SK-N-SH (cell line): ENCODE data around the gene TBC1D2. TPM values are rescaled to one million over a fixed set of nuclear protein-coding genes. Genes with fewer than 3 reads are reported as not detected.

ENCODE experiments used
- CTCF ChIA-PET: fragments of 300-600, 350-600 bp; formaldehyde crosslinking; extraction: SDS; loops from one replicate; lab custom pipeline; 2021; lab: Yijun Ruan, JAX
- POLR2A ChIA-PET: fragments of 350-600 bp; sonication (Branson Sonifier 250); formaldehyde crosslinking; extraction: SDS; loops from one replicate; lab custom pipeline; 2020; ENCODE audit warnings: antibody characterized with exemption, inconsistent platforms; lab: Yijun Ruan, JAX
- DNase-seq: peaks from one replicate; pipeline ENCODE4 v3.0.0; 2012
- H2AFZ ChIP-seq: fragments of 200-600 bp; sonication (generic); 2 replicates; pipeline ENCODE4 v1.8.1; 2016; ENCODE audit warnings: antibody characterized with exemption, mild to moderate bottlenecking, low read depth
- H3F3A ChIP-seq: fragments of 200-600 bp; sonication (generic); replicated peaks from 2 replicates; pipeline ENCODE3; 2016; ENCODE audit warnings: antibody characterized with exemption, mild to moderate bottlenecking; ENCODE audit not compliant: insufficient read depth
- H3K27ac ChIP-seq, 2 experiments: fragments of 200-500 bp in 1 of 2; fragments of 200-600 bp in 1 of 2; sonication (Bioruptor generic) in 1 of 2; sonication (generic), shearing (Covaris generic) in 1 of 2; 2 replicates each; pipeline versions ENCODE4 v1.5.1 to v1.6.1; 2014 to 2016; ENCODE audit warnings: low read depth in 2 of 2, inconsistent platforms in 1 of 2, low read length in 1 of 2, mild to moderate bottlenecking in 1 of 2, mixed read lengths in 1 of 2
- H3K27me3 ChIP-seq: fragments of 200-600 bp; sonication (generic), shearing (Covaris generic); 2 replicates; pipeline ENCODE4 v1.6.1; 2016; ENCODE audit warnings: mixed run types; ENCODE audit not compliant: insufficient read depth
- H3K36me3 ChIP-seq, 2 experiments: fragments of 200-500 bp in 1 of 2; fragments of 200-600 bp in 1 of 2; sonication (Bioruptor generic) in 1 of 2; sonication (generic) in 1 of 2; replicated peaks in 1 of 2; 2 replicates each; pipeline versions ENCODE3 to v1.5.1; 2014 to 2016; ENCODE audit warnings: low read length in 1 of 2, mild to moderate bottlenecking in 1 of 2; ENCODE audit not compliant: insufficient read depth in 2 of 2, control insufficient read depth in 1 of 2
- H3K4me1 ChIP-seq, 2 experiments: fragments of 200-500 bp in 1 of 2; fragments of 200-600 bp in 1 of 2; sonication (Bioruptor generic) in 1 of 2; sonication (generic), shearing (Covaris generic) in 1 of 2; 2 replicates each; pipeline versions ENCODE4 v1.5.1 to v1.6.1; 2014 to 2016; ENCODE audit warnings: low read depth in 1 of 2, low read length in 1 of 2, mixed run types in 1 of 2; ENCODE audit not compliant: insufficient read depth in 2 of 2, control insufficient read depth in 1 of 2
- H3K4me2 ChIP-seq: fragments of 200-600 bp; sonication (generic), shearing (Covaris generic); 2 replicates; pipeline ENCODE4 v1.6.1; 2017; ENCODE audit warnings: mixed run types
- H3K4me3 ChIP-seq, 2 experiments: fragments of 200-500 bp in 1 of 2; fragments of 200-600 bp in 1 of 2; sonication (Bioruptor generic) in 1 of 2; sonication (generic), shearing (Covaris generic) in 1 of 2; 2 replicates each; pipeline versions ENCODE4 v1.5.1 to v1.8.1; 2014 to 2016; ENCODE audit warnings: low read depth in 2 of 2, inconsistent platforms in 1 of 2, low read length in 1 of 2, mild to moderate bottlenecking in 1 of 2, mixed read lengths in 1 of 2, moderate library complexity in 1 of 2
- H3K79me2 ChIP-seq: fragments of 200-600 bp; sonication (generic); 2 replicates; pipeline ENCODE4 v1.8.1; 2017; ENCODE audit warnings: mild to moderate bottlenecking; ENCODE audit not compliant: insufficient read depth
- H3K9ac ChIP-seq: fragments of 200-600 bp; sonication (generic); 2 replicates; pipeline ENCODE4 v1.6.1; 2017; ENCODE audit warnings: mixed run types
- H3K9me2 ChIP-seq: fragments of 200-600 bp; sonication (generic); 2 replicates; pipeline ENCODE4 v1.6.1; 2017; ENCODE audit warnings: mixed run types
- H3K9me3 ChIP-seq: fragments of 200-600 bp; sonication (generic); 2 replicates; pipeline ENCODE4 v1.6.1; 2017; ENCODE audit warnings: mixed run types, mild to moderate bottlenecking, moderate library complexity
- H4K20me1 ChIP-seq: fragments of 200-600 bp; sonication (generic); 2 replicates; pipeline ENCODE4 v1.6.1; 2017; ENCODE audit warnings: mild to moderate bottlenecking, mixed run types; ENCODE audit not compliant: insufficient read depth
- CHD2 ChIP-seq: fragments of 150-350 bp; IDR thresholded peaks from 2 replicates; pipeline ENCODE4 v1.6.1; 2018; ENCODE audit warnings: low read length; ENCODE audit not compliant: partially characterized antibody
- EZH2phosphoT487 ChIP-seq: fragments of 200-600 bp; sonication (generic); IDR thresholded peaks from 2 replicates; pipeline ENCODE4 v1.6.1; 2017; ENCODE audit warnings: low read depth, mixed run types, mild to moderate bottlenecking, antibody characterized with exemption, moderate library complexity, borderline replicate concordance
- FOSL2 ChIP-seq: IDR thresholded peaks from 2 replicates; pipeline ENCODE4 v1.4.0; 2012; ENCODE audit warnings: low read depth, mild to moderate bottlenecking, moderate library complexity, borderline replicate concordance
- FOXM1 ChIP-seq: IDR thresholded peaks from 2 replicates; pipeline ENCODE4 v1.4.0; 2012; ENCODE audit warnings: low read depth, mild to moderate bottlenecking
- MEF2A ChIP-seq: IDR thresholded peaks from 2 replicates; pipeline ENCODE4 v1.4.0; 2012; ENCODE audit warnings: low read depth, borderline replicate concordance
- MXI1 ChIP-seq: IDR thresholded peaks from 2 replicates; pipeline ENCODE4 v1.6.1; 2012; ENCODE audit warnings: mild to moderate bottlenecking, low read depth, low read length, improper control_type of control experiment
- NFIC ChIP-seq: IDR thresholded peaks from 2 replicates; pipeline ENCODE4 v1.4.0; 2012; ENCODE audit warnings: borderline replicate concordance
- NRF1 ChIP-seq: IDR thresholded peaks from 2 replicates; pipeline ENCODE4 v1.6.1; 2012; ENCODE audit warnings: low read depth, mild to moderate bottlenecking, low read length
- POLR2AphosphoS5 ChIP-seq: IDR thresholded peaks from 2 replicates; pipeline ENCODE4 v1.6.1; 2012; ENCODE audit warnings: low read depth, low read length
- RFX5 ChIP-seq: IDR thresholded peaks from 2 replicates; pipeline ENCODE4 v1.6.1; 2012; ENCODE audit warnings: mild to moderate bottlenecking, improper control_type of control experiment, low read length
- RXRA ChIP-seq: IDR thresholded peaks from 2 replicates; pipeline ENCODE4 v1.4.0; 2012; ENCODE audit warnings: low read depth, mild to moderate bottlenecking, borderline replicate concordance
- SIN3A ChIP-seq: IDR thresholded peaks from 2 replicates; pipeline ENCODE4 v1.6.1; 2012; ENCODE audit warnings: low read depth, mild to moderate bottlenecking, low read length, moderate library complexity, borderline replicate concordance
- TCF12 ChIP-seq: IDR thresholded peaks from 2 replicates; pipeline ENCODE4 v1.4.0; 2012
- WGBS: methylation state at CpG from one replicate; pipeline ENCODE4 v1.1.6; 2017; ENCODE audit warnings: low lambda C conversion rate; 5-methylcytosine and 5-hydroxymethylcytosine counted together
- polyA plus RNA-seq, 3 experiments: library from polyadenylated mRNA; depleted of rRNA; stranded (reverse); fragments of >200 nt; gene quantifications; 2 replicates each; pipeline ENCODE4 v1.2.3, GENCODE V29; 2012
- TF ChIP-seq, protein P1 (sequence below): fragments of 150-350 bp; IDR thresholded peaks from 2 replicates; pipeline ENCODE4 v1.6.1; 2017; ENCODE audit warnings: antibody characterized with exemption, low read length, low read depth, borderline replicate concordance
- TF ChIP-seq, protein P2 (sequence below): IDR thresholded peaks from 2 replicates; pipeline ENCODE4 v1.6.1; 2012; ENCODE audit warnings: mild to moderate bottlenecking, low read depth, low read length, moderate library complexity
- TF ChIP-seq, protein P3 (sequence below): fragments of 150-350 bp; IDR thresholded peaks from 2 replicates; pipeline ENCODE4 v1.6.1; 2016; ENCODE audit warnings: mild to moderate bottlenecking, low read depth, low read length

TBC1D2 gene
- polyA plus RNA-seq, 1 of the 3 experiments (the other 2 are of a cell fraction), result 5.6 TPM

DNA sequence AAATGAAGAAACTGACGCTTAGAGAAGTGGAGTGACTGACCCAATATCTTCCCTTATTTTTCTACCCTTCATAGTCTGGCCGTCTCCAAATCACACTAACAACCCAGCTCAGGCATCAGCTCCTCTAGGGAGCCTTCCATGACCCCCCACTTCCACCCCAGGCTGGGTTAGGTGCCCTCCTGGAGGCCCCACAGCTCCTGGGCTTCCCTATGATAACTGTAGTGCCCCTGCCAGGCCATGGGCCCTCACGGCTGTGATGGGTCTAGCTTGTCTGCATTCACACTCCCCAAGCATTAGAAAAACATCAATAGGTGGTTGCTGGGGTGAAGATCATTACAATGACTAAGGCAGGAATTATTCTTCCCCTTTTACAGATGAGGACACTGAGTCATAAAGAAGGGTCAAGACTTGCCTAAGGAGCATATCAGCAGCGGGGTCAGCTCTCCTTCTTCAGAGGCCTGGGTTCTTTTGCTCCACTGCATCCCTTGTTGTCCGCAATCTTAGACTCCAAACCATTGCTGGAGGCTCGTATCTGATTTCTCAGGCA is 70.4 kb downstream of the TBC1D2 start:
- no peak overlapping the region for H2AFZ ChIP-seq
- POLR2A ChIA-PET, result no interaction called here
- no peaks in the 10 kb centered on the region for H3K9me3 ChIP-seq
- H3K27me3 ChIP-seq, result no peaks in the 10 kb centered on the region
- no peaks in the 10 kb centered on the region for H3K36me3 ChIP-seq
- TF ChIP-seq MEF2A (no peak), FOSL2 (no peak), MXI1 (no peak), NFIC (no peak), POLR2AphosphoS5 (no peak), FOXM1 (no peak), CHD2 (no peak), NRF1 (no peak), RFX5 (no peak), RXRA (no peak), EZH2phosphoT487 (no peak), SIN3A (no peak), TCF12 (no peak)
- TF ChIP-seq, protein P1, sequence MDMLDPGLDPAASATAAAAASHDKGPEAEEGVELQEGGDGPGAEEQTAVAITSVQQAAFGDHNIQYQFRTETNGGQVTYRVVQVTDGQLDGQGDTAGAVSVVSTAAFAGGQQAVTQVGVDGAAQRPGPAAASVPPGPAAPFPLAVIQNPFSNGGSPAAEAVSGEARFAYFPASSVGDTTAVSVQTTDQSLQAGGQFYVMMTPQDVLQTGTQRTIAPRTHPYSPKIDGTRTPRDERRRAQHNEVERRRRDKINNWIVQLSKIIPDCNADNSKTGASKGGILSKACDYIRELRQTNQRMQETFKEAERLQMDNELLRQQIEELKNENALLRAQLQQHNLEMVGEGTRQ, result no peak
- TF ChIP-seq, protein P2, sequence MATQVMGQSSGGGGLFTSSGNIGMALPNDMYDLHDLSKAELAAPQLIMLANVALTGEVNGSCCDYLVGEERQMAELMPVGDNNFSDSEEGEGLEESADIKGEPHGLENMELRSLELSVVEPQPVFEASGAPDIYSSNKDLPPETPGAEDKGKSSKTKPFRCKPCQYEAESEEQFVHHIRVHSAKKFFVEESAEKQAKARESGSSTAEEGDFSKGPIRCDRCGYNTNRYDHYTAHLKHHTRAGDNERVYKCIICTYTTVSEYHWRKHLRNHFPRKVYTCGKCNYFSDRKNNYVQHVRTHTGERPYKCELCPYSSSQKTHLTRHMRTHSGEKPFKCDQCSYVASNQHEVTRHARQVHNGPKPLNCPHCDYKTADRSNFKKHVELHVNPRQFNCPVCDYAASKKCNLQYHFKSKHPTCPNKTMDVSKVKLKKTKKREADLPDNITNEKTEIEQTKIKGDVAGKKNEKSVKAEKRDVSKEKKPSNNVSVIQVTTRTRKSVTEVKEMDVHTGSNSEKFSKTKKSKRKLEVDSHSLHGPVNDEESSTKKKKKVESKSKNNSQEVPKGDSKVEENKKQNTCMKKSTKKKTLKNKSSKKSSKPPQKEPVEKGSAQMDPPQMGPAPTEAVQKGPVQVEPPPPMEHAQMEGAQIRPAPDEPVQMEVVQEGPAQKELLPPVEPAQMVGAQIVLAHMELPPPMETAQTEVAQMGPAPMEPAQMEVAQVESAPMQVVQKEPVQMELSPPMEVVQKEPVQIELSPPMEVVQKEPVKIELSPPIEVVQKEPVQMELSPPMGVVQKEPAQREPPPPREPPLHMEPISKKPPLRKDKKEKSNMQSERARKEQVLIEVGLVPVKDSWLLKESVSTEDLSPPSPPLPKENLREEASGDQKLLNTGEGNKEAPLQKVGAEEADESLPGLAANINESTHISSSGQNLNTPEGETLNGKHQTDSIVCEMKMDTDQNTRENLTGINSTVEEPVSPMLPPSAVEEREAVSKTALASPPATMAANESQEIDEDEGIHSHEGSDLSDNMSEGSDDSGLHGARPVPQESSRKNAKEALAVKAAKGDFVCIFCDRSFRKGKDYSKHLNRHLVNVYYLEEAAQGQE, result no peak
- TF ChIP-seq, protein P3, sequence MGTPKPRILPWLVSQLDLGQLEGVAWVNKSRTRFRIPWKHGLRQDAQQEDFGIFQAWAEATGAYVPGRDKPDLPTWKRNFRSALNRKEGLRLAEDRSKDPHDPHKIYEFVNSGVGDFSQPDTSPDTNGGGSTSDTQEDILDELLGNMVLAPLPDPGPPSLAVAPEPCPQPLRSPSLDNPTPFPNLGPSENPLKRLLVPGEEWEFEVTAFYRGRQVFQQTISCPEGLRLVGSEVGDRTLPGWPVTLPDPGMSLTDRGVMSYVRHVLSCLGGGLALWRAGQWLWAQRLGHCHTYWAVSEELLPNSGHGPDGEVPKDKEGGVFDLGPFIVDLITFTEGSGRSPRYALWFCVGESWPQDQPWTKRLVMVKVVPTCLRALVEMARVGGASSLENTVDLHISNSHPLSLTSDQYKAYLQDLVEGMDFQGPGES, result no peak
- TF ChIP-seq, all 33 proteins: peak for 0
- no peak overlapping the region for H3K27ac ChIP-seq
- CTCF ChIA-PET, result interaction anchor here (0.7 to 1.1 kb wide), 3 partner anchors 8 to 111 kb away, joined by 3 to 5 read pairs (median 4); no protein-coding TSS in a partner anchor
- no peak overlapping the region for H3K4me2 ChIP-seq
- H3K4me3 ChIP-seq, result no peak overlapping the region
- no peak overlapping the region for H3K9ac ChIP-seq
- H3K4me1 ChIP-seq, result peaks cover 0 to 4% of the 10 kb centered on the region in 2 experiments; a peak in 1 of 4 replicates
- no peak for DNase-seq
- H3F3A ChIP-seq, result no peaks in the 10 kb centered on the region
- H3K9me2 ChIP-seq, result no peaks in the 10 kb centered on the region
- WGBS, result 70% methylated on average over 6 of the region's 6 CpGs
- no peaks in the 10 kb centered on the region for H4K20me1 ChIP-seq
- H3K79me2 ChIP-seq, result no peaks in the 10 kb centered on the region
